ENCODE measurements around the gene MARCHF4. TPM values are rescaled to one million over a fixed set of nuclear protein-coding genes. Genes with fewer than 3 reads are reported as not detected.

Gene MARCHF4
- total RNA-seq: not detected
- polyA plus RNA-seq: not detected

GRCh38 chr2:216371721-216372702 is at the start of gene MARCHF4:
Gene MARCHF4, minus strand, starts transcription at chr2:216372483. Its CDS starts 2,223 bp downstream, at chr2:216370260.
- H3K4me1 ChIP-seq (ENCODE audit: control insufficient read depth in 4 of 4, insufficient read depth in 4 of 4, low read length in 3 of 4): peaks cover 0 to 13% (median 7%) of the 10 kb centered on the region in 4 donors
- H3K9ac ChIP-seq (ENCODE audit: low read depth in 1 of 2, low read length in 2 of 2): no peak within 1 kb of the TSS
- no peaks in the 10 kb centered on the region for H3K36me3 ChIP-seq (ENCODE audit: control insufficient read depth in 4 of 4, insufficient read depth in 3 of 4, low read depth in 1 of 4, low read length in 3 of 4)
- H3K27me3 ChIP-seq (ENCODE audit: control insufficient read depth in 4 of 4, insufficient read depth in 4 of 4, low read length in 3 of 4): peaks cover 2 to 11% (median 9%) of the 10 kb centered on the region in 4 donors
- peak; percentile 79 for DNase-seq (ENCODE audit: low spot score)
- 4% methylated on average over 60 of the region's 60 CpGs for WGBS
- TF ChIP-seq REST (IDR thresholded peaks at IDR 0.05) (peak; percentile 100), HNF4A (conservative IDR thresholded peaks at IDR 0.05) (no peak), RAD21 (IDR thresholded peaks at IDR 0.05) (peak in 1 of 2 donors; percentile 25)
- peak within 1 kb of the TSS in 1 of 3 donors; percentile 28 for H3K4me3 ChIP-seq (ENCODE audit: low read depth in 1 of 3, low read length in 3 of 3)
- H3K27ac ChIP-seq (ENCODE audit: low read depth in 1 of 2, low read length in 2 of 2): no peak within 1 kb of the TSS
- H3K9me3 ChIP-seq (ENCODE audit: control insufficient read depth in 4 of 4, low read length in 3 of 4): no peaks in the 10 kb centered on the region

- H3K27me3 ChIP-seq (ENCODE audit: control insufficient read depth in 4 of 4, insufficient read depth in 4 of 4, low read length in 3 of 4): no peaks in the 10 kb centered on the region
- TF ChIP-seq EGR1 (IDR thresholded peaks at IDR 0.05; ENCODE audit: low read depth in 2 of 2) (no peak), RAD21 (IDR thresholded peaks at IDR 0.05) (no peak), ZBTB33 (IDR thresholded peaks at IDR 0.05) (no peak), MAX (IDR thresholded peaks at IDR 0.05) (no peak), HNF4G (IDR thresholded peaks at IDR 0.05) (no peak), CTCF (IDR thresholded peaks at IDR 0.05; ENCODE audit: low read depth, low read length, missing input control) (no peak), JUND (IDR thresholded peaks at IDR 0.05) (no peak), TAF1 (conservative IDR thresholded peaks at IDR 0.05) (no peak), ATF3 (IDR thresholded peaks at IDR 0.05) (no peak), SP1 (IDR thresholded peaks at IDR 0.05) (no peak)
- H3K36me3 ChIP-seq (ENCODE audit: control insufficient read depth in 4 of 4, insufficient read depth in 3 of 4, low read depth in 1 of 4, low read length in 3 of 4): peaks cover 8 to 59% (median 36%) of the 10 kb centered on the region in 4 donors
- DNase-seq (ENCODE audit: low spot score): no peak
- peaks cover 0 to 6% (median 5%) of the 10 kb centered on the region in 4 donors for H3K9me3 ChIP-seq (ENCODE audit: control insufficient read depth in 4 of 4, low read length in 3 of 4)
- H3K27ac ChIP-seq (ENCODE audit: low read depth in 1 of 2, low read length in 2 of 2): no peak overlapping the region
- no peak overlapping the region for H3K4me3 ChIP-seq (ENCODE audit: low read depth in 1 of 3, low read length in 3 of 3)
- no peaks in the 10 kb centered on the region for H3K4me1 ChIP-seq (ENCODE audit: control insufficient read depth in 4 of 4, insufficient read depth in 4 of 4, low read length in 3 of 4)
- no peak overlapping the region for H3K9ac ChIP-seq (ENCODE audit: low read depth in 1 of 2, low read length in 2 of 2)
- 95% methylated on average over 9 of the region's 9 CpGs for WGBS
Observed at GRCh38 chr2:216420367-216421101, 48.3 kb upstream of the MARCHF4 start.

All from liver (tissue), 9 donors.